Measurements from ENCODE around the gene COL28A1.

Gene COL28A1

DNA sequence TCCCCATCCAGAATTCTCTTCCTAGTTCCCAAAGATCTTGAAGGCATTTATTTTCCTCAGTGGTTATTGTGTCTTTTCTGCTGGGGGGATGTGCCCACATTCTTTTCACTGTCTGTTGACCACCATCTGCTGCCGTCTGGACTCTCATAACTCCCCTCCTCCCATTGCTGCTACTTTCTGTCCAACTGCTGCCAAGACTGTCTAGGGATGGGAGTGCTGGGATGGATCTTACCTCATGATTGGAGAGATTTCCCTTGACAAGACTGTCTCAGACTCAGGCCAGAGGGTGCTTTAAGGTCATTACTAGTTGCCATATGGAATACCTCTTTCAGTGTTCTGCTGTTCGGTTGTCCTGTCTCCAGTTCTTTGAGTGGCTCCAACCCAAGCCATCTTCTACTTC lies 211.8 kb downstream of the COL28A1 start:
- no peak for DNase-seq

DNA sequence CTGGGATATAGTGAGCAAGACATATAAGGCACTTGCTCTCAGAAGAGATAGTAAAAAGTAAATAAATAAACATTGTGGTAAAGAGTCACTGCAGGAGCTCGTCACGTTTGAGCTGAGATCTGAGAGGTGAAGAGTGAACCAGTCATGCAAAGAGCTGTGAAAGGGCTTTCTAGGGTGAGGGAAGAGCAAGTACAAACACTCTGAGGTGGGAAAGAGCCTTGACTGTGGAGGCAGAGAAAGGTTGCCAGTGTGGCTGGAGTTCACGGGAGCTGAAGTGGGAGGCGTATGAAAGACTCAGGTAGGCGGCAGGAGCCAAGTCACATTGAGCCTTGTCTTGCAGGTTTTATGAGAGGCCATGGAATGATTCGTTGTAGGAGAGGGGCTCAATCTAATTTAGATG lies 212.3 kb downstream of the COL28A1 start:
- no peak for DNase-seq

DNA sequence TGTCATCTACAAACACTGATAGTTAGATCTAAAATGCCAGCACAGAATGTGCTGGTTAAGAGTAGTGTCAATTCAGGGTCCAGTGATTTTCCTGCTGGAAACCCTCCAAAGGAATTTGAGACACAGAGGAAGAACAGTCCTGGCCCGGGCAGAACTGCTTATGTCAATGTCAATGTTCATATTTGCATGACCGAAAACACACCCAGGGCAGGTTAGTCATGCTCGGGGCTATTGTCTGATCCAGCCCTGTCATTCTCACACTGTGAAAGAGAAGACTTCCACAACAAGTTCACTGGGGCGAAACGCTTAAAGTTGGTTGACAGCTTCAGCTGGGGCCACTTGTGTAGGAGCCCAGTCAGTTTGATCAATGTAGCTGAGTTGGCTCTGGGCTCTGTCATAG lies 214.0 kb downstream of the COL28A1 start:
- DNase-seq = no peak

DNA sequence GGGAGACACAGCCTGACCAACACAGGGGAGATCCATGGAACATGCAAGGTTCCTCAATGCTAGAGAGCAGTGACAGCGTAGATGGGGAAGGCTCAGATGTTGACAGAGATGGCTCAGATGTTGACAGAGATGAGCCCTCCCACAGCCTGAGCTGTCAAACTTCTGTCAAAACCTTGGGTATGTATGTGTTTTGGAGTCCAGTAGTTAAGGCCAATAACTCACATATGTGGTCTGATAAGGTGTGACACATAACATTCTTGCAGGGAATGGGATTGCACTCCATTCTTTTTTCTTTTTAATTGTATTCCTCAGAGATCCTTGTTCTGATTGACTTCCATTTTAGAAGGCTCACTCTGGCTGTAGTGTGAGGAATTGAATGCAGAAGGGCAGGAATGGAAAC lies 217.1 kb downstream of the COL28A1 start:
- DNase-seq = no peak

DNA sequence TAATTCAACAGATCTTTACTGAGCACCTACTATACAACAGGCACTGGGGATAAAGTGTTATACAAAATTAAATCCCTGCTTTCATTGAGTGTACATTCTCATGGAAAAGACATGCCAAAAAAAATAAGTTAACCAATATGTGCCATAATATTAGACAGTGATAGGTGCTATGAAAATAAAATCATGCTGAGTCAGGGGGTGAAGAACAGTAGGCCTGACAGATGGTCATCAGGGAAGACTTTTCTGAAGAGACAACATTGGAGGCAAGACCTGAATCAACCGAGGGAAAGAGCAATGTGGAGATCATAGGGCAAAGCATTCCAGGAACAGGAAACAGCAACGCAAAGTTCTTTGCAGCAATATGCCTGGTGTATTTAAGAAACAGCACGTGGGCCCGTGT lies 217.8 kb downstream of the COL28A1 start:
- no peak for DNase-seq

DNA sequence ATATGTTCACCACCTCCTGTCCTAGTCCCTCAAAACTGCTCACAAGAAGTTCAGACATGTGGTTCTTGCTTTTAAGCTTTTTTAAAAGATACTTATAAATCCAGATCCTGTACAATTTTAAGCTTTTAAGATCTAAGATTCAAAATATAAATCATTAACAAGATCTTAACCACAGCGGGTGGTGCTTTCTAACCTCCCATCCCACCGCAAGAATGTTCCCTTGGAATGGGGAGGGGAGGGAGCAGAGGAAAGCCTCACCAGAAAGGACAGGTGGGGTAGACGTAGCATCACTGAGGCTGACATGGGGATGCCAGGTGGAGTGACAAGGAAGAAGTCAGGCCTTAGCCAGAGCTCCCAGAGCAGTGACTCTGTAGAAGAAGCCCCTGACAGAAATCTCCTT lies 219.8 kb downstream of the COL28A1 start:
- no peak for DNase-seq

DNA sequence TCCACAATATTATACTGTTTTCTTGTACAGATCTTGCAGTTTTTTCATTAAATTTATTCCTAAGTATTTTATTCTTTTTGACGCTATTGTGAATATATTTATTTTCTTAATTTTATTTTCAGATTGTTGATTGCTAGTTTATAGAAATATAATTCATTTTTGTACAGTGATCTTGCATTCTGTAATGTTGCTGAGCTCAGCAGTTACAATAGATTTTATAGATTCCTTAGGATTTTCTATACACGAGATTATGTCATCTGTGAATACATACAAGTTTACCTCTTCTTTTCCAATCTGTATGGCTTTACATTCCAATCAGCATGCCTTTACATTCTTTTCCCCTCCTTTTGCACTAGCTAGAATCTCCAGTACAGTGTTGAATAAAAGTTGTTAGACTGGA lies 223.3 kb downstream of the COL28A1 start:
- no peak for DNase-seq

DNA sequence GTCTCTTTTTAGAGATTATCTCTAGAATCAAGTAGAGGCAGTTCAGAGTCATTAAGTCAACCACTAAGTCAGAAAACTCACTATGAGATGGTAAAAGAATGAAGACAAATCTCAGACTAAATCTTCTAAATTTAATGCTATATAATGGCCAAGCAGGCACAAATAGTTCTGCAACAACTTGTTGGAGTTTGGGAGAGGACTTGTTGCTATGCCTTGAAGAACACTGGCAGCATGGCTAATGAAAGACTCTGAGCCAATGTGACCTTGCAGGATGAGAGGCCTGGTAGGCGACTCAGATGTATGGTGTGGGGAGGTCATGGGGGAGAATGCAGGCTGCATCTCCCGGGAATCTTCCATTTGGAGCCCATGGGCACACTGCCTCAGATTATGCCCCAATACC lies 224.7 kb downstream of the COL28A1 start:
- no peak for DNase-seq

DNA sequence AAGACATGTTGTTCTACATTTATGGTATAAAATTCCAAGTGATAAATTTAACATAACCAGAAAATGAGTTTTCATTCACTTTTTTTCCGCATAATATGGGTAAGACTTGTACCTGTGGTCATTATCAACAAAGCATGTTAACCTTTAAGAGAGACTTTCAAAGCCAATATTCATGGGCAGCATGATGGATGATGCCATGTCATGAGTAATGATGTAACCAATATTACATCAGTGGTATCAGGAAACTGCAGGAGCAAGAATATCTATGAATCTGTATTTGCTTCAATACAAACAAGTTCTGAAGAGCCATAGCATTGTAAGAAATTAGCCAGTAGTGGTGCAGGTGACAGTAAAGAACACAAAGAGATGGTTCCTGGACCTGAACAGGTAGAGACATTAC lies 226.5 kb downstream of the COL28A1 start:
- DNase-seq = no peak
